Cerebellar nuclear complex (tissue), 1 donor: ENCODE results near the gene APOLD1.
"Not testable (repeated sequence)": the region's sequence is repeated elsewhere in the genome, so short reads cannot be mapped to it uniquely, and the experiment has no call there.

Experiments
- DNase-seq, 2 experiments: peaks; one replicate each; lab custom pipeline; 2025; lab: John Stamatoyannopoulos, UW

APOLD1 gene

DNA sequence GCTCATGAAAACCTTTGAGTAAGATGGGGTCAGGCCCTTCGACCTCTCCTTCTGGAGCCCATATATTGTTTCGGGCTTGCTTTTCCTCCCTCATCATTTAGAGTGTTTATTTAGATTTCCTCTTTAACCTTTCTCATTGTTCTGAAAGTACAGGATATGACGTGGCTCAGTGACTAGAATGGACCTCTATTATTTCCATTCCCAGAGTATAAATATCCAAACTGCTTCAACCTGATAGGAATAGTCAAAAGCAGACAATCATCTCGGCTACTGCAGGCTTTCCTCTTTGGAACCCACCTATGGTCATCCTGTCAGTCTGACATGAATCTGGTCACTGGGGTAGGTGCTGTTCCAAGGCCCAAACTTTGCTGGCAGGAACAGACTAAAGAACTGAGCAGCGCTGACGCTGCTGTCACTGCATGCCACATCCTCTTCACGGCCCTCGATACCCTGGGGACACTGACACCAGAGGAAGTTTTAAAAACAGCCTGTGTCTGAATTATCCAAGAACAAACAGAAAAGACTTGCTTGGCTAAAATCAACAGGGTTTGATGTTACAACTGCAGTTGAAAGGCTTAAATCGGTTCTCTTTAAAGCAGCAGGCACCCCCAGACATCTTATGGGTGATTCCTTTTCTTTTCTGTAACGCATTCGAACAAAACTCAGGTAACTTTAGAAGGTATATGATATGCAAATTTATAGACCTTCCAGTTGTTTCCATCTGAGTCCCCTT lies 22.7 kb downstream of the APOLD1 start:
- no peak for DNase-seq

DNA sequence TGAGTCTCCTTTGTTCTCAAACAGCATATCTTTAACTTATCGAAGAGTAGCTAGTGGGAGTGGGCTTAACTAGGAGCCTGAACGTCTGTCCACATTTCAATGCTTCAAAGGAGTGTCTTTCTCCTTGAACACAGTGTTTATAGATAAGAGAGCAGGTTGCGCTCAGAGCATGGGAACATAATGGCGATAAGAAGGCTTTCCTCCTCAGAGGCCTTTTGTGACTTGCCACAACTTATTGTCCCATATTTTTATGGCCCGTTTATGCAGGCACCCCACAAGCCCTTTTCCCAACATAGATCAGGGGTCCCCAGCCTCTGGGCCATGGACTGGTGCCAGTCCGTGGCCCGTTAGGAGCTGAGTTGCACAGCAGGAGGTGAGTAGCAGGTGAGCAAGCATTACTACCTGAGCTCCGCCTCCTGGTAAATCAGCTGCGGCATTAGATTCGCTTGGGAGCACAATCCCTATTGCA lies 25.1 kb downstream of the APOLD1 start:
- no peak for DNase-seq

DNA sequence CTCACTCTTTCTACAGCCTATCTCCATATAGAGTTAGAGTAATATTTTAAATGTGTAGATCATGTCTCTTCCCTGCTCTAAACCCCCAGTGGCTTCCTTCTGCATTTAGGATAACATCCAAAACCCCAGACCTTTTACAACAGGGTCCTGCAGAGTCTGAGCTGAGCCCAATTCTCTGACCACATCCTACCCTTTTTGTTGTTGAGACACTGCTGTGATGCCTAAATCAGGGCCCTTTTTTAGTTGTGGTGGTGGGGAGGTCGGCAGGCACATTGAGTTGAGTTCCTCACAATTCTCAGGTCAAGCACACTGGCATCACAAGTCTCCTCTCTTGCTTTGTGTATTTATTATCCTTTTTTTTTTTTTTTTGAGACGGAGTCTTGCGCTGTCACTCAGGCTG lies 25.9 kb downstream of the APOLD1 start:
- DNase-seq, result no peak

DNA sequence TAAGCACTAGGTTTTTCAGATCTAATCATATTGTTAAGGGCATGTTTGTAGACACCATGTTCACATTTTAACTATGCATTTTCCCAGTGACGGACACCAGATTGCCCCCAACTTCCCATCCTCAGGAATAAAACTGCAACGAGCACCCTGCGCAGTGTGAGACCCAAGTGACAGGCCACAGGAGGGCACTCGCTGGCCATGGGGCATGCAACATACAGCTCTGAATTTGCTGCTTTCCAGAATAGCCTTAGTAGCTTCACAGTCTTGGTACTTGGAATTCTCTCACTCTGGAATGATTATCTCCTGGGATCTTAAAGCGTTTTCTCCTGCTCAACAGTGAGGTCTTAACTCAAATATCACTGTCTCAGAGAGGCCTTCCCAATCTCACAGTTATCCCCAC lies 26.7 kb downstream of the APOLD1 start:
- no peak for DNase-seq

DNA sequence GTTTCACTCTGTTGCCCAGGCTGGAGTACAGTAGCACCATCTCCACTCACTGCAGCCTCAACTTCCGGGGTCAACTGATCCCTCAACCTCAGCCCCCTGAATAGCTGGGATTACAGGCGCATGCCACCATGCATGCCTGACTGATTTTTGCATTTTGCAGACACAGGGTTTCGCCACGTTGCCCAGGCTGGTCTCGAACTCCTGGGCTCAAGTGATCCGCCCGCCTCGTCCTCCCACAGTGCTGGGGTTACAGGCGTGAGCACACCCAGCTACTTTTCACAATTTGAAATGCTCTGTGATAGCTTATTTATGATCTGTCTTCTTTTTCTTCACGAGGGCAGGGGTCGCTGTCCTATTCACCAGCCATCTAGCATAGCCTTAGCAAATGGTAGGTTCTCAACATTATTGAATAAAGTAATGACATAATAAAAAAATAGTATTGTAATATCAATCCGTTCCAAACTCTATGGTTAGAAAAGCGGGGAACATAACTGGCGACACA lies 27.2 kb downstream of the APOLD1 start:
- no peak for DNase-seq

DNA sequence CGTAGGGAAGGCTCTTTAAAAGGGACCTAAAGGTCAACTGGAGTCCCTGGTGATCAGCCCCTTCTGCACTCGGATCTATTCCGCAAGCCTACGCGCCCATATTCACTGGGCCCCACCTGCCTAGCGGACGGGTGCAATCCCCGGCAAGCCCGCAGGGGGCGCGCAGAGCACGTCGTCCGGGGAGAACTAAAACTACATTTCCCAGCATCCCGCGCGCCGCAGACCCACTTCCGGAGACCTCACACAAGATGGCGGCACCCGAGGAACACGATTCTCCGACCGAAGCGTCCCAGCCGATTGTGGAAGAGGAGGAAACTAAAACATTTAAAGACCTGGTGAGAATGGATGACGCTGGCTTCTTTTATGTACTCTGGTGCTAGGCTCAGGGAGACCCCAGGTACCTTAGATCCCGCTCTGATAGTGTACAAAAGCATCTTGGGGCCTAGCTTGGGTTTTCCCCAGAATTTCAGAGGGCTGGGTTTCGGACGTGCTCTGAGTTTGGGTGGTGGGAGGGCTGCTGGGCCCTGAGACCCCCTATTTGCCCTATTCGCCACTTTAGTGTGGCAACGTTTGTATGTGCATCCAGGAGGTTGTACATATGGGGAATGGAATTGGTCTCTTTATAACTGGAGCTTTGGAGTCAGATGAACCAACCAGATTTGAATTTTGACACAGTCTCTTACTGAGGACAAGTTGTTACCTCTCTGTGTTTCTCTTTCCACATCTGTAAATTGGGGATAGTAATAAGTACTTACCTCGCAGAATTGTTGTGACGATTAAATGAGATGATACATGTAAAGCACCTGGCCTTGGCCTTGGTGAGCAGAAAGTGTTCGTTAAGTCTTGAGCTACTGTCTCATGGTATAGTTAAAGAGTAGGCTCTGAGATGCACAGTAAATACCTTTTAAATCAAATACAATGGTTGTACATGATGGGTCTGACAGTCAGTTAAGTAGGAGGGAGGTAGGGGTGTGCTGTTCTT lies 28.0 kb downstream of the APOLD1 start, which contains the start of gene DDX47:
TSS of gene DDX47 (plus strand) at position 227 of the 982 bp plus-strand sequence. CDS start at position 249, 22 bp downstream.
- peak; percentile 8 to 58 for DNase-seq

DNA sequence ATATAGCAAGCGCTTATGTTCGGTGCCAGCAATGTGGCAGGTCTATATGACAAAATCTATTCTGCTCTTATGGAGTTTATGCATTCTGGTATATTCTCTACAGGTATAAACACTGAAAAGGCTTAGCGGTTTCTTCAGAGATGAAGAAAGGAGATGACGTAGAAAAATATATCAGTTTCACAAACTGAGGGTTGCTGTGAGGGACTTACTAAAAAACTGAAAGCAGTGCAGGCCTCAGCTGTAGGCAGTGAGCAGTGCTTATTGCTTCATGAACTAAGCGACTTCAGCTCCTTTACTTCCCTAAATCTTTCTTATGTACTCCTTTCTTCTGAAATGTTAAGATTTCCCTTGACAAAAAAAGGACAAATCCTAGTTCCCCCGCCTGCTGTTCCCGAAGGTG lies 32.2 kb downstream of the APOLD1 start:
- no peak for DNase-seq

DNA sequence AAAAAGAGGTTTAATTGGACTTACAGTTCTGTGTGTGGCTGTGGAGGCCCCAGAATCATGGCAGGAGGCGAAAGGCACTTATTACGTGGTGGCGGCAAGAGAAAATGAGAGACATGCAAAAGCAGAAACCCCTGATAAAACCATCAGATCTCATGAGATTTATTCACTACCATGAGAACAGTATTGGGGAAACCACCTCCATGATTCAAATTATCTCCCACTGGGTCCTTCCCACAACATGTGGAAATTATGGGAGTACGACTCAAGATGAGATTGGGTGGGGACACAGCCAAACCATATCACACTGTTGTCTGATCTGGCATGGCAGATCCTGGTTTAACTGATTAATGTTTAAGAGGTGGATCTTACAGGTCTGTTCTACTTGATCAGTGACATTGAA lies 33.2 kb downstream of the APOLD1 start:
- DNase-seq, result no peak

DNA sequence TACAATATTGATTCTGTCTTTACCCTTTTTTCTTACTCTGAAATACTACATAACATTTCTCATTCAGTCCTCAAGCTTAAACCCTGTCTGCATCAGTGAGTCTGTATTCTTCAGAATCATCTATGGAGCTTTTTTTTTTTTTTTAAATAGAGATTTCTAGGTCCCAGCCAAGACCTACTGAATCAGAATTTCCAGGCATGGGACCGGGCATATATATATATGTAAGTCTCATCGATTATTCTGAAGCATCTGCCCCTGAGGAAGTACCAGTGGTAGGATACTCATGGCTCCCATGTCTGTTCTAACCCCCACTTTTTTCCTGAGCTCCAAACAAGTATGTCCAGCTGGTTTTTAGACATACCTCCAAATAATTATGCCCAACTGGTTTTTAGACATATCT lies 33.8 kb downstream of the APOLD1 start:
- DNase-seq, result no peak

DNA sequence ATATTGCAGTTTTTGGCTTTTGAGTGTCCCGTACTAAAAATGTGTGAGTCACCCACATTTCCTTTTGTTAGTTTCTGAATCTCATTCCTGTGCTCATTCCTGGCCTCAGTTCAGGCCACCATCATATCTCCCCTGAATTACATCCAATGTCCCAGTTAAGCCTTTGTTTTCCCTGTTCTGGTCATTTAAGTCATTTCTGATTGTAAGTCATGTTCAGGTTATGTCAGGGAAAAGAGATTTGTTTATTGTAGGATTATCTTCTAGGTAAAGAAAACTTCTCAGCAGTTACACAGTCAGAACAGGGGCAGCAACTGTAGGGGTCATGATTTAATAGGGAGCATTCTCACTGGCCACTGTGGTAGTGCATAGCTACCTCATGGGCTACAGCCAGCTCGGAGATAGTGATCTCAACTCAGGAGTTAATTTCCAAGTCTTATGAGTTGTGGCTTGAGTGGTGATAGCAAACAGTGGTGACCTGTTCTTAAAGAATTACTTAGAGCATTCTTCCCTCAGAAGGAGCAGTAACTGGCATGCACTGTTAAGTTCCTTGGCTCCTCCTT lies 34.4 kb downstream of the APOLD1 start:
- no peak for DNase-seq

DNA sequence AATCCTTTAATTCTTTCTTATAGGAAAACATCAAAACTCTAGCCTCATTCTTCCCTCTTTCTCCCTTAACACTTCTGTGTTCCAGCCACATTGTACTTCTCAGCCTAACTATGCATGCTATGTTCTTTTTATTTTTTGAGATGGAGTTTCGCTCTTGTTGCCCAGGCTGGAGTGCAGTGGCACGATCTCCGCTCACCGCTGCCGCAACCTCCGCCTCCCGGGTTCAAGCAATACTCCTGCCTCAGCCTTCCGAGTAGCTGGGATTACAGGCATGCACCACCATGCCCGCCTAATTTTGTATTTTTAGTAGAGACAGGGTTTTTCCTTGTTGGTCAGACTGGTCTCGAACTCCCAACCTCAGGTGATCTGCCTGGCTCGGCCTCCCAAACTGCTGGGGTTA lies 34.9 kb downstream of the APOLD1 start:
- DNase-seq, result not testable (repeated sequence)

DNA sequence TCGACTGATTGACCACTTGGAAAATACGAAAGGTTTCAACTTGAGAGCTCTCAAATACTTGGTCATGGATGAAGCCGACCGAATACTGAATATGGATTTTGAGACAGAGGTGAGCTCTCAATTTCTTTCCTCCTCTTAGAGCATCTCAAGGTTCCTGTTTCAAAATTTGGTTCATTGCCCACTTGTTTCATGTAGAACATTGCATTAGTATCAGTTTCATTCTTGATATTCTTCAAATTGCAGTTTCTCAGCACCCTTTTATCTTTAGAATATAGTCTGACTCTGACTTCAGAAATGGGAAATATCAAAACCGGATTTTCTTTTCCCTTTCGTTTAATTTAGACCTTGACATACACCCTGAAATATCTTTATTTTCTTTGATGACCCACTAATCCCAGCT lies 36.5 kb downstream of the APOLD1 start:
- no peak for DNase-seq

DNA sequence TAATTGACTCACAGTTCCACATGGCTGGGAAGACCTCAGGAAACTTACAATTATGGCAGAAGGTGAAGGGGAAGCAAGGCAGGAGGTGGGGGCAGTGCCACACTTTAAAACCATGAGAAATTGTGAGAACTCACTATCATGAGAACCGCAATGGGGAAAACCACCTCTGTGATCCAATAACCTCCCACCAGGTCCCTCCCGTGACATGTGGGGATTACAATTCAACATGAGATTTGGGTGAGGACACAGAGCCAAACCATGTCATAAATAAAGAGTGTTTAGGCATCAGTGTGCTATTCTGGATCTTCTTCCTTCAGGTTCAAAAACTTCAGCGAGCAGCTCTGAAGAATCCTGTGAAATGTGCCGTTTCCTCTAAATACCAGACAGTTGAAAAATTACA lies 37.4 kb downstream of the APOLD1 start:
- no peak for DNase-seq

DNA sequence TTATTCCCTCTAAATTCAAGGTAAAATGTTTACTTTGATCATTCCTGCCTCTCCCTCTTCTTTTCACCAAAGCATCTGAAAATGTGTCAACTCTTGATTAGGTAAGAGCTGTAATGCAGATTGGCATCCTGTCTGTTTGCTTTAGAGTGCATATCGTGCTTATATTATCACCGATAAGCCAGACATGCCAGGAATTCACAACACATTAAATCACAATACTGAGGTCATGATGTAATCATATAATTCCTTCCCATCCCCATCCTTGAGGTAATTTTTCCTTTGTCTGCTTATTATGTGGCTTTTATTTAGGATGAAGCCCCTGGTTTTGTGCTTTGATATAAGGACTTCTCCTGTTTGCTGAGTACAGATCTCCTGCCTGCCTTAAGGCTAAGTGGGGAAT lies 37.8 kb downstream of the APOLD1 start:
- DNase-seq, result no peak

DNA sequence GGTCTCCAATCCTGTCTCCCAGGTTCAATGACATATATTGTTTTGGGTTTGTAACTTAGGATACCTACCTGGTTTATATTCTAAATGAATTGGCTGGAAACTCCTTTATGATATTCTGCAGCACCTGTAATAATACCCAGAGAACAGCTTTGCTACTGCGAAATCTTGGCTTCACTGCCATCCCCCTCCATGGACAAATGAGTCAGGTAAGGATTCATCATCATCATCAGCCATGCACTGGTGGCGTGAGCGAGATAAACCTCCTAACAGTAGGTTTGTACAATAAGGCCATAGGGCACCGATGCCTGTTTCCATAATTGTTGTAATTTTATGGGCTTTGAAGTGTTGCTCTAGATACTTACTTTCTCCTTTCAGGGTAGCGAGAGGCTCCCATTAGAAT lies 38.4 kb downstream of the APOLD1 start:
- DNase-seq, result no peak

DNA sequence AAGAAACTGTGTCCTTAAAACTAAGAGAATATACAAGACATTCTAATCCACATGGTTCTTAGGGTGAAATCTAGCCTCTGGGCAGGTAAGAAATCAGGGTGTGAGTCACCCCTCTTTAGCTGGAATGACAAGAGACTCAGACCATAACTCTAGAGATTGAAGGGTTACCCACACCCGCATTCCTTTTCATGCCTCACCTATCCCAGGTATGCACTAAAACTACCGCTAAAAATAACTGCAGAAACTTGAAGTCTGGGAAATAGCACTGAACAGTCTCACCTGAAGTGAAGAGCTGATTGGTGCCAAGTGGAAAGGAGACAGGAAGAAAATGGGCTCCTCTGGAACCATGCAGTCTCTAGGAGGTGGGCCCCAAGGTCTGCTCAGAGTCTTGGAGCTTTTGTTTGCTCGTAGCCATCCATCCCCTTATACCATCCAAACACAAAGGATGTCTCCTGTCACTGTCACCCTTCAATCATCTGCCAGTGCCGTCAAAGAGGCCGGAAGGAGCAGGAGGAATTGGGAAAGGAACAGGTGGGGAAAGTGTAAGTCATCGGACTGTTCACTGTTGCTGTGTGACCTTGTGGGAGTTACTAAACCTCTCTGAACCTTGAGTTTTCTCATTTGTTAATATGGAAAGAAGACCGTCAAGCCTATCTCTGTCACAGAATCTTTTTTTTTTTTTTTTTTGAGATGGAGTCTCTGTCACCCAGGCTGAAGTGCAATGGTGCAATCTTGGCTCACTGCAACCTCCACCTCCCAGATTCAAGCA lies 50.1 kb downstream of the APOLD1 start:
- no peak for DNase-seq

DNA sequence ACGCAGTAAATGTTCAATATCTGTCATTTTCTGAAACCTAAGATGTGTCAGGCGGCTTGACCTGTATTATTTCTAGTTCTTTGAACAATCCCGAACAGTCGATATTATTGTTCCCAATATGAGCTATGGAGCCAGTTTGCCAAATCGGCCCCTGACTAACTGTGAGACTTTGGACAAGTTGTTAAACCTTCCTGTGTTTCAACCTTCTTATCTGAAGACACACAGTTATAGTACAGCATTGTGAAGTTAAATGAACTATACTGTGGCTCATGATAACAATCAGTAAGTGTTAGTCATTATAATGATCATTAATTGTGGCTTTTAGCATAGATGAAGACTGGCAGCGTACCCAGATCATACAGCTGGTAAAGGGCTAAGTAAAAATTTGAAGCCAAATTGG lies 51.1 kb downstream of the APOLD1 start:
- no peak for DNase-seq

DNA sequence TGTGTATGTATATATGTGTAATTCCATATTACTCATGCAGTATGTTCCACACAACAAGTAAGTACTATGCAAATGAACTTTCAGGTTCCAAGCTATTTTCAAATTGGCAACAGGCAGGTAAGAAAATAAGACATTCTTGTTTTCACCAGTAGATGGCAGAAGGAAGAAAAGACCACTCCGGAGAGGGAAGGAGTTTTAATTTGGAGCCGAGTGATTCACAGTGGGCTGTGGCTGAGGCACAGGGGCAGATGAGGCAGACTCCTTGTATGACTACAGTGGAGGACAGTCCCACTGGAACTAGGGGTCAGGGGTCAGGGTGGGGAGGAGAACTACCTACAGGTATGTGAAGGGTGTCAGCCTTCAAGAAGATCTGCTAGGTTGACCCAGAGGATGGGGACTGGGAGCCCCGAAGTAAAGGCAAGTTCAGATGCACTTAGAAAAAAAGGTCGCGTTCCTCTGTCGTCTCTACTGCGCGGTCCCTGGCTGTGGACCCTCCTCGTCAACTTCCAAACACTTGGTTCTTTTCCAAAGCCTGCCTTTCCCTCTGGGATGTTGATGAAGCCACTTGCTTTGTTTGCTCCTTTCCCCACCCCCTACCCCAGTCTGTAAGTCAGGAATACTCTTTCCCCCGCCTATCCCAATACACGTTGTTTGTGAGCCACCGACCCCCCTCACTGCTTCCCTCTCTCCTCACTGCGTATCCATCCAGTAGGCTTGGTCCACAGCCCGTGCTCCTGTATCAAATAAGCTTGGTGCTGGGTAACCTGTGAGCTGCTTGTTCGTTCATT lies 51.8 kb downstream of the APOLD1 start:
- no peak for DNase-seq

DNA sequence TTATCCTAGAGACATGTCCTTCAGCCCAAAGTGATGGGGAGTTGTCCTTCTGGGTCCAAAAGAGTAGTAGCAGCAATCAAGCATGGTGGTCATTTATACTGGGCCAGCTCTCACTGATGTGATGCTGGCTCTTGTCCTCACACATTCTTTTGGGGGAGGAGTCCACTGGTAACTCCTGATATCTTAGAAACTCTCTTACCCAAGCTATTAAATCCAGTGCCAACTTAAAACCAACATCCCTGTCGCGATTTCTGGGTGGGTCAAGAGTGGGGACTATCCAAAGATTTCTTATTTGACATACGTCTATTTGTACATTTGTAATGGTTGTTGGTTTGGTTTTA lies 52.3 kb downstream of the APOLD1 start:
- DNase-seq, result no peak

DNA sequence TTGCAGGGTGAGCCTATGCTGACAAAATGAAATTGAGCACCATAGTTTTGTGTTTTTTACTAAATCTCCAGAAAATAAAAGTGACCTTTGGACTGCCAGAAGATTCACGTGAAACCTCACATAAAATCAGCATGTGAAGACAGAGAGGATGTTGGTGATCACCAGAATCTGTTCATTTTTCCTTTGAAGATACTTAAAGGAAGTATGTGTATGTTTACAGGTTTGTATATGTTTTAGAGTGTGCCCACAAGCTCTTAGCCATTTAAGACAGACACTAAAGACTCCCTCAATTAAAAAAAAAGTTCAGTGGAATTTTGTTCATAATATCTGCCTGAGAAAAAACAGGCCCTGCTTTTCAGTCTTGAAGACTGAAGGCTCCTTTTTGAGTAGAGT lies 53.5 kb downstream of the APOLD1 start:
- DNase-seq, result no peak

DNA sequence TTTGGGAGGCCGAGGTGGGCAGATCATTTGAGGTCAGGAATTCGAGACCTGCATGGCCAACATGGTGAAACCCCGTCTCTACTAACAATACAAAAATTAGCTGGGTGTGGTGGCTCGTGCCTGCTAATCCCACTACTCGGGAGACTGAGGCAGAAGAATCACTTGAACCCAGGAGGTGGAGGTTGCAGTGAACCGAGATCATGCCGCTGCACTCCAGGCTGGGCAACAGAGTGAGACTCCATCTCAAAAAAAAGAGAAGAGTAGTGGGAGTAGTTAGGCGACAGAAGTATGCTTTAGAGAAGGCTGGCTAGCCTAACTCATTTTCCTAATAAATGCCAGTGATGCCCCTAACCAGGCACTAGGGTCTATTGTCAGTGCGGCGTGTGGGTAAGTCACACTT lies 54.0 kb downstream of the APOLD1 start:
- DNase-seq, result not testable (repeated sequence)
